ENCODE data around the gene PTK7.

Gene PTK7

GRCh38 chr6:43074847-43075669, 1.1 kb upstream of the PTK7 start:
- no peak overlapping the region for H3K27ac ChIP-seq
- no peak overlapping the region for H3K9ac ChIP-seq
- H3K4me2 ChIP-seq, result no peak overlapping the region
- no peaks in the 10 kb centered on the region for H3K36me3 ChIP-seq (ENCODE audit: insufficient read depth)
- H3K4me1 ChIP-seq (ENCODE audit: low read depth, poor library complexity, severe bottlenecking), result peaks cover 9% of the 10 kb centered on the region
- H2AFZ ChIP-seq (ENCODE audit: low read depth), result no peak overlapping the region
- no peak for TF ChIP-seq CTCF (conservative IDR thresholded peaks at IDR 0.05; ENCODE audit: low read depth, low read length)
- H3K4me3 ChIP-seq (IDR thresholded peaks at IDR 0.05; ENCODE audit: insufficient read depth, low read depth, low read length), result no peak overlapping the region
- H3K27me3 ChIP-seq (ENCODE audit: insufficient read depth, low read depth), result no peaks in the 10 kb centered on the region; the same call in 1 of the 2 replicates
- H4K20me1 ChIP-seq (ENCODE audit: insufficient read depth), result no peaks in the 10 kb centered on the region
- H3K79me2 ChIP-seq (ENCODE audit: insufficient read depth, low read depth), result no peaks in the 10 kb centered on the region

GRCh38 chr6:43076464-43077332, 584 bp downstream of the PTK7 start:
- Histone ChIP-seq H2AFZ (ENCODE audit: low read depth) (no peak overlapping the region), H3K27ac (no peak overlapping the region)

GRCh38 chr6:43077333-43077809, 1.3 kb downstream of the PTK7 start:
- Histone ChIP-seq H3K4me2 (no peak overlapping the region), H3K9ac (no peak overlapping the region), H3K4me3 (IDR thresholded peaks at IDR 0.05; ENCODE audit: insufficient read depth, low read depth, low read length) (no peak overlapping the region), H3K27ac (no peak overlapping the region), H2AFZ (ENCODE audit: low read depth) (no peak overlapping the region), H3K27me3 (ENCODE audit: insufficient read depth, low read depth) (no peaks in the 10 kb centered on the region; the same call in 1 of the 2 replicates), H3K36me3 (ENCODE audit: insufficient read depth) (no peaks in the 10 kb centered on the region), H4K20me1 (ENCODE audit: insufficient read depth) (no peaks in the 10 kb centered on the region), H3K79me2 (ENCODE audit: insufficient read depth, low read depth) (no peaks in the 10 kb centered on the region), H3K4me1 (ENCODE audit: low read depth, poor library complexity, severe bottlenecking) (peaks cover 4% of the 10 kb centered on the region)
- no peak for TF ChIP-seq CTCF (conservative IDR thresholded peaks at IDR 0.05; ENCODE audit: low read depth, low read length)

More at GRCh38 chr6:43076464-43077332, 584 bp downstream of the PTK7 start:
- Histone ChIP-seq H3K27me3 (ENCODE audit: insufficient read depth, low read depth) (no peaks in the 10 kb centered on the region; the same call in 1 of the 2 replicates), H3K4me1 (ENCODE audit: low read depth, poor library complexity, severe bottlenecking) (peaks cover 9% of the 10 kb centered on the region), H3K79me2 (ENCODE audit: insufficient read depth, low read depth) (no peaks in the 10 kb centered on the region), H3K4me2 (no peak overlapping the region), H3K4me3 (IDR thresholded peaks at IDR 0.05; ENCODE audit: insufficient read depth, low read depth, low read length) (no peak overlapping the region), H3K9ac (no peak overlapping the region), H4K20me1 (ENCODE audit: insufficient read depth) (no peaks in the 10 kb centered on the region), H3K36me3 (ENCODE audit: insufficient read depth) (no peaks in the 10 kb centered on the region)
- no peak for TF ChIP-seq CTCF (conservative IDR thresholded peaks at IDR 0.05; ENCODE audit: low read depth, low read length)

- Histone ChIP-seq H3K9ac (no peak overlapping the region), H3K27ac (no peak overlapping the region)
These were observed 1.9 kb downstream of the PTK7 start for GRCh38 chr6:43077981-43078511.

More at GRCh38 chr6:43077981-43078511, 1.9 kb downstream of the PTK7 start:
- Histone ChIP-seq H3K36me3 (ENCODE audit: insufficient read depth) (no peaks in the 10 kb centered on the region), H3K27me3 (ENCODE audit: insufficient read depth, low read depth) (no peaks in the 10 kb centered on the region; the same call in 1 of the 2 replicates), H3K4me1 (ENCODE audit: low read depth, poor library complexity, severe bottlenecking) (no peaks in the 10 kb centered on the region), H4K20me1 (ENCODE audit: insufficient read depth) (no peaks in the 10 kb centered on the region), H3K4me2 (no peak overlapping the region), H3K4me3 (IDR thresholded peaks at IDR 0.05; ENCODE audit: insufficient read depth, low read depth, low read length) (no peak overlapping the region), H2AFZ (ENCODE audit: low read depth) (no peak overlapping the region), H3K79me2 (ENCODE audit: insufficient read depth, low read depth) (no peaks in the 10 kb centered on the region)
- no peak for TF ChIP-seq CTCF (conservative IDR thresholded peaks at IDR 0.05; ENCODE audit: low read depth, low read length)
